ENCODE results near the gene EDDM3A.

EDDM3A gene

DNA sequence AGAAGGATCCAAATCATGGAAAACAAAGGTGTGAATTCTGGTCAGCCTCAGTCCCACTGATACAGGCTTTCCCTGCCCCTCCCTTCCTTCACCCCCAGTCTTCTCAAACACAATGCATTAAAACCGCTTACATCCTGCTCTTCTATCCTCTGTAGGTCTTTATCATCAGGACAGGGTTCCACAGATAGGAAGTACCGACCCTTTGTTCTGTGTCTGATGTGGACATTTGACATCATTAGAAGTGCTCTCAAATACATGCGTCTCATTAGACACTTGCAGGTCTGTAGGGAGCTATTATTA lies 22.9 kb downstream of the EDDM3A start:
- TF ChIP-seq, protein P1, sequence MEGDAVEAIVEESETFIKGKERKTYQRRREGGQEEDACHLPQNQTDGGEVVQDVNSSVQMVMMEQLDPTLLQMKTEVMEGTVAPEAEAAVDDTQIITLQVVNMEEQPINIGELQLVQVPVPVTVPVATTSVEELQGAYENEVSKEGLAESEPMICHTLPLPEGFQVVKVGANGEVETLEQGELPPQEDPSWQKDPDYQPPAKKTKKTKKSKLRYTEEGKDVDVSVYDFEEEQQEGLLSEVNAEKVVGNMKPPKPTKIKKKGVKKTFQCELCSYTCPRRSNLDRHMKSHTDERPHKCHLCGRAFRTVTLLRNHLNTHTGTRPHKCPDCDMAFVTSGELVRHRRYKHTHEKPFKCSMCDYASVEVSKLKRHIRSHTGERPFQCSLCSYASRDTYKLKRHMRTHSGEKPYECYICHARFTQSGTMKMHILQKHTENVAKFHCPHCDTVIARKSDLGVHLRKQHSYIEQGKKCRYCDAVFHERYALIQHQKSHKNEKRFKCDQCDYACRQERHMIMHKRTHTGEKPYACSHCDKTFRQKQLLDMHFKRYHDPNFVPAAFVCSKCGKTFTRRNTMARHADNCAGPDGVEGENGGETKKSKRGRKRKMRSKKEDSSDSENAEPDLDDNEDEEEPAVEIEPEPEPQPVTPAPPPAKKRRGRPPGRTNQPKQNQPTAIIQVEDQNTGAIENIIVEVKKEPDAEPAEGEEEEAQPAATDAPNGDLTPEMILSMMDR (conservative IDR thresholded peaks at IDR 0.05; ENCODE audit: low read depth, low read length) = no peak

DNA sequence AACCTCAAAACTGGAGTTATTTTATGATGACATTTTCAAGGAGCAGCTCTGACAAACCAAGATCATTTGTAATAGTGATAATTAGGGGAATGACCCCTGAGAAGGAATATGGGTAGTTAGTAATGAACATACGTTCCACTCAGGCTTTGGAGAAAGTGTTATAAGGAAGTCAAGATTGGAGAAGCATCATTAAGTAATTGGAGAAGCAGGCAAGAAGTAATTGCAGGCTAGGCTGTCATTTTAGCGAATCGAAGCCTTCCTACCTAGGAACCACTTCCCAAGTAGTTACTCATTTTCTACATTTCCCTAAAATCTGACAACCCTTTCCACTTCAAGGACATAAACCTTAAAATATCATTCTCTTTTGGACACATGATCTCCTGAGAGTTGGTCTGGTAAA lies 23.7 kb downstream of the EDDM3A start:
- no peak for DNase-seq (ENCODE audit: low read depth)
- TF ChIP-seq, protein P1 (conservative IDR thresholded peaks at IDR 0.05; ENCODE audit: low read depth, low read length) = no peak
- no peak overlapping the region for H3K4me3 ChIP-seq (ENCODE audit: low read length)

More for the DNA sequence above, 22.9 kb downstream of the EDDM3A start:
- no peak for DNase-seq (ENCODE audit: low read depth)
- H3K4me3 ChIP-seq (ENCODE audit: low read length) = no peak overlapping the region

DNA sequence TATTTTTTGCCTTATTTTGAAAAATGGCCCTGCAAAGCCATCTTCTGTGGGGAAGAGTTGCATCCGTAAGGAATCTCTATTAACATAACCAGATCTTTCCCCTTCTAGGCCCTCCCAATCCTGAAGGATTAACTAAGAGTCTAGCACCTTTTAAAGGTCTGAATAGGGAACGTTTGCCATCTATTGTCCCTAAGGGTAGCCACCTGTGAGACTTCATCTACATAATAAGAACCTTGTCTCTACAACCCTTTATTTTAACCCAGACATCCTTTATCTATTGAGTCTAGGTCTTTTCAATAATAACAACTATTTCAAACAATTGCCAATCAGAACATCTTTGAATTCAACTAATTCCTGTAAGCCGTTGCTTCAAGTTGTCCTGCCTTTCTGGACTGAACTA lies 27.0 kb downstream of the EDDM3A start:
- TF ChIP-seq, protein P1 (conservative IDR thresholded peaks at IDR 0.05; ENCODE audit: low read depth, low read length) = no peak
- no peak overlapping the region for H3K4me3 ChIP-seq (ENCODE audit: low read length)
- DNase-seq (ENCODE audit: low read depth) = no peak

DNA sequence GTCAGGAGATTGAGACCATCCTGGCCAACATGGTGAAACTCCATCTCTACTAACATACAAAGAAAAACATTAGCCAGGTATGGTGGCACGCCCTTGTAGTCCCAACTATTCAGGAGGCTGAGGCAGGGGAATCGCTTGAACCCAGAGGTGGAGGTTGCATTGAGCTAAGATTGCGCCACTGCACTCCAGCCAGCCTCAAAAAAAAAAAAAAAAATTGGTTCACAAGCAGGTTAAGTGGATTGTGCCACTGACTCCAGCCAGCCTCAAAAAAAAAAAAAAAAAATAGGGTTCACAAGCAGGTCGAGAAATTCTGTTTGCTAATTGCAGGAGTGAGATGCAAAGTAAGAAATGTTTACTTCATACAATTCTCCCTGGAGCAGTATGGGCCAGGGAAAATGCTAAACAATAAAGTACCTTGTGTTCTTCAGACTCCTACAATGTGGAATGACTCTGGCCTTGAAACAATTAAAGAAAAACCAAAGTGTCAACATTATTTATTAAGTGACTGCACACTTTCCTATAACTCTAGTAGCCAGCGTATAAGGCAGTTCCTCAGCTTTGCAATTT lies 28.7 kb downstream of the EDDM3A start:
- DNase-seq (ENCODE audit: low read depth) = no peak
- TF ChIP-seq, protein P1 (conservative IDR thresholded peaks at IDR 0.05; ENCODE audit: low read depth, low read length) = no peak
- H3K4me3 ChIP-seq (ENCODE audit: low read length) = no peak overlapping the region

DNA sequence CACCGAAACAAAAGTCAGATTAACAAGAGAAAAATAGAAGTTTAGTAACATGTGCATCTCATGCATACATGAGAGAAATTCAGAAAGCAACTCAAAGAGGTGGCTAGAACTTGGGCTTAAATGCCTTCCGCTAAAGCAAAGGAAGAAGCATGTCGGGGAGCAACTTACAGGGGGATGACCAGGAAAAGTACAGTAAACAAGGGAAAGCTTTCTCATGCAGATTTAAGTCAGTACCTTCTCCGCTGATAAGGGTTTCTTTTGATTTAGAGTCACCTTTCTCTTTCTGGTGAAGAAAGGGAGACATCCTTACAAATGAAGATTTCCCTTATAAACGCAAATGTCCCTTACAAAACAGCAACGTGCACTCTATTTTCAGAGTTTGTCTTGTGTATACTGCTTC lies 29.4 kb downstream of the EDDM3A start:
- TF ChIP-seq, protein P1 (conservative IDR thresholded peaks at IDR 0.05; ENCODE audit: low read depth, low read length) = no peak
- DNase-seq (ENCODE audit: low read depth) = no peak
- H3K4me3 ChIP-seq (ENCODE audit: low read length) = no peak overlapping the region

DNA sequence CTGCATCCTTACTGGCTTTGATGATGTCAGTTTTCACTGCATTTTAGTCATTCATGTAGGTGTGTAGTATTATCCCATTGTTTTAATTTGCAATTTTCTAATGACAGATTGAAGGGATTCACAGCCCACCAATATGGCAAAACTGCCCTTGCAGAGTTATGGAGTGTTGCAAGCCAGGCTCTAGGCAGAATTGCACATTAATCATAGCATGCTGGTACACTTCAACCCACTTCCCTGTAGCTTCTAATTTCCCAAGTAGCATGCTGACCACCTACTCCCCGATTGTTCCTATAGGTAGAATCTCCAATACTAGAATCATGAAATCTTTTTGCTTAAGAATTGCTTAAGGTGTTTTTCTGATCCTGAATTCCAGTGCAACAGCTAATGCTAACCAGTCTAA lies 30.2 kb downstream of the EDDM3A start:
- no peak for DNase-seq (ENCODE audit: low read depth)
- no peak overlapping the region for H3K4me3 ChIP-seq (ENCODE audit: low read length)
- TF ChIP-seq, protein P1 (conservative IDR thresholded peaks at IDR 0.05; ENCODE audit: low read depth, low read length) = no peak

DNA sequence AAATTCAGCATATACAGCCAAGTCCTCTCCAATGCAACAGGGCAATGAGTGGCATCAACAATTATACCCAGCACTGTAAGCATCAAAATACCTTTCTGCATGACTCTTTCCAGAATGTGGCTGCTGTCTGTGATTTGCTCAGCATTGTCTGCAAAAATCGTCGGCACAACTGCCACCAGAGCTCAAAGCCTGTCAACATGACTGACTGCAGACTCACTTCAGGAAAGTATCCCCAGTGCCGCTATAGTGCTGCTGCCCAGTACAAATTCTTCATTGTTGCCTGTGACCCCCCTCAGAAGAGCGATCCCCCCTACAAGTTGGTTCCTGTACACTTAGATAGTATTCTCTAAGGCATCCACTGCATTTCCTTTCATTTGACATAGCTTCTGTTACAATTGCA lies 36.1 kb downstream of the EDDM3A start:
- H3K4me3 ChIP-seq (ENCODE audit: low read length) = no peak overlapping the region
- TF ChIP-seq, protein P1 (conservative IDR thresholded peaks at IDR 0.05; ENCODE audit: low read depth, low read length) = no peak
- no peak for DNase-seq (ENCODE audit: low read depth)
